ENCODE measurements around the gene ZNF506.
"Not testable (repeated sequence)": the region's sequence is repeated elsewhere in the genome, so short reads cannot be mapped to it uniquely, and the experiment has no call there.

Gene ZNF506

DNA sequence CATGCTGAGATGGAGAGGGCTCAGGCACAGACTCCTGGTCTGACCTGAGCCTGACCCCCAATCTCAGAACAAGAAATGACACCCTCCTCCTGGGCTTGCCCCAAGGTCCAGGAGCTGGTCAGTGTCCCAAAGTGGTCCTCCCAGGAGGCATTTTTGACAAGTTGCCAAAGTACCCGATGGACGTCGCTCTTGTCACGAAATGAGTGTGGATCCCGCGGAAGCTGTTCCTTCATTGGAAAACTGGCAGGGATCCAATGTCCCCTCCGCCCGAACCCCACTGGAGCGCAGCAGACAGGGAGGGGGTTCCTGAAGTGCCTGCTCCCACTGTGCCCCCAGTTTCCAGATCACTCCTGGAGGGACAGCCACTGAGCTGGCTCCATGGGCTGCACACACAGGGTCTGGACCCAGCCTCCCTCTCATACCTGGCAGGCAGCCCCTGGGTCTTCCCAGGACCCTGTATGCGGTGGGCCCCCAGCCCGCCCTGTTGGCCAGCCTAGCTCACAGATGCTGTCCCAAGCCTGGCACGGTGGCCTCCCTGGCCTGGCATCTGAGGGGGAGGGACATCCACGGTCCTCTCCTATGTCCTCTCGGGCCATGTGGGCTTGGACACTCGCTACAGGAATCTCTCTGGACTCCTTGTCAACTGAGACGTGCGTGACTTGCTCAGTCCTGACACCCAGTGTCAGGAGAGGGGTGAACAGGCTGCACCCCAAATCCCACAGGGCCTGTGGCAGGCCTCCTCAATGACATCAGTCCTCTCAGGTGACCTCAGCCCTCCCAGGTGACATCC, 75.9 kb downstream of the ZNF506 start:
- DNase-seq (ENCODE audit: low spot score), result no peak

DNA sequence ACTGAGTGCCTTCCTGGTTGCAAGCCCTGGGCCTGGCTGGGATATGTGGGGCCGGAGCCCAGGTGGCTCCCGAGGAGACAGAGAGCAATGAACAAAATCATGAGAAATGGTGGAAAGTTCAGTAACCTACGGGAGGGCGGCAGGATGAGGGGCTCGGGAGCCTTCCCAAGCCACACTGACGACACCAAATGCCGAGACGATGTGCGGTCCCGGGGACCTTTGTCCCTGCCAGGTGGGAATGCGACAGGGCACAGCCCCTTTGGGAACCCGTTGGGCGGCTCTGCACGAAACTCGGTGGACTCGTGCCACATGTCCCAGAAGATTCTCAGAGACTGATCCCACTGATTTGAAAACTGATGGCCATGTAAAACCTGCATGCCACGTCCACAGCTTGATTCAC, 76.9 kb downstream of the ZNF506 start:
- no peak for DNase-seq (ENCODE audit: low spot score)

DNA sequence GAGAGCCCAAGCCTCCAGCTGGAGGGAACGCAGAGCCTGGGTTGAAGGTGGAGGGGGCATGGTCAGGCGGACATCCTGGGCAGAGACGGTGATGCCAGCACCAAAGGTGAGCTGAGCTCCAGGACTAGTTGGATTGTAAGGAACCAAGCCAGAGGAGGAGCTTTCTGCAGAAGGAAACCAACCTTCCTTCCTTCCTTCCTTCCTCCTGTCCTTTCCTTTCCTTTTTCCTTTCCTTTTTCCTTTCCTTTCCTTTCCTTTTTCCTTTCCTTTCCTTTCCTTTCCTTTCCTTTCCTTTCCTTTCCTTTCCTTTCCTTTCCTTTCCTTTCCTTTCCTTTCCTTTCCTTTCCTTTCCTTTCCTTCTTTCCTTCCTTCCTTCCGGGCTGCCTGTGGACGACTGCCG, 77.6 kb downstream of the ZNF506 start:
- DNase-seq (ENCODE audit: low spot score), result not testable (repeated sequence)

DNA sequence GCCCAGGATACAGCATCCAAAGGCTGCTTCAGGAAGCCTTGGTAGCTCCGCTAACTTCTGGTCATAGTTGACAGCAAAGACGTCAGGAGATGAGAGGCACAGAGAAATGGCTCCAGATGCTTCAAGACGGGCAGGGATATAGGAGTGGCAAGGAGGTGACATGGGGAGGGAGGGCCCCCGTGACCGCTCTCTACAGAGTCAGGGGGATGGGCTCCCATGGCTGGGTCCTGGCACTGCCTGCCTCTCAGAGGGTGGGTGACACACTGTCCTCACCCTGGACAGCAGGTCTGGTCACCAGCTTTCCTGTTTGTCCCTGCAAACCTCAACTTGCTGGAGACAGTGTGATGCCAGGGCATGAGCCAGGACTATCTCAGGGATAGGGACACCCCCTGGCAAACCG, 78.4 kb downstream of the ZNF506 start:
- DNase-seq (ENCODE audit: low spot score), result no peak

DNA sequence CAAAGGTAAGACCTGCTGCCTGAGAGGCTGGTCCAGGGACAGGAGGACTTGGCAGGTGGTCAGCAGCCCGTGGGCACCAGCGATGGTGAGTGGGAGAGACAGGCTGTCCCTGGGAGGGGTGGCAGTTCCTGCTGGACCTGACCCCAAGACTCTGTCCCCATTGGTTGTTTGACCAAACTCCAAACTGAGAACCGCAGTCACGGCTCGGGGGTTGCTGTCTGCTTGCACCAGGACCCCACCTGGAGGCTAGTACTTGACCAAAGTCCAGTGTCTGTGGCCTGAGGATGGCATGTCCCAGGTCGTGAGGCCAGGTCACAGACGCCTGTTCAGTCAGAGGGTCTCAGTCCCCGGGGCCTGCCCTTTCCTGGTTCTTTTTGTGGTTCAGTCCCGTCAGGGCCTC, 78.8 kb downstream of the ZNF506 start:
- no peak for DNase-seq (ENCODE audit: low spot score)

All from hematopoietic multipotent progenitor cell treated with erythropoietin and hydrocortisone succinate and interleukin-3 and kit ligand, for 15 days (in vitro differentiated cells).